Thyroid gland (tissue), 4 donors: Measurements from ENCODE around the gene FBXL7. TPM values are rescaled to one million over a fixed set of nuclear protein-coding genes. Genes with fewer than 3 reads are reported as not detected.

Experiments used
- DNase-seq, 2 donors: peaks; one replicate each; pipeline ENCODE4 v3.0.0-alpha.2; 2019
- H3K27ac ChIP-seq, 3 donors: fragments of 200-600 bp; sonication (generic); 1 replicate in 2 of 3; 2 replicates in 1 of 3; pipeline ENCODE4 v1.5.1; 2016 to 2019; ENCODE audit warnings: mild to moderate bottlenecking in 1 of 3, moderate library complexity in 1 of 3
- H3K27me3 ChIP-seq: fragments of 200-600 bp; sonication (generic); one replicate; pipeline ENCODE4 v1.5.1; 2019
- H3K36me3 ChIP-seq, 2 donors: fragments of 200-600 bp; sonication (generic); one replicate each; pipeline ENCODE4 v1.5.1; 2016 to 2019
- H3K4me1 ChIP-seq, 2 donors: fragments of 200-600 bp; sonication (generic); one replicate each; pipeline ENCODE4 v1.5.1; 2017 to 2019
- H3K4me3 ChIP-seq, 3 donors: fragments of 200-600 bp; sonication (generic); replicated peaks in 1 of 3; 1 replicate in 2 of 3; 2 replicates in 1 of 3; pipeline ENCODE4 v1.5.1; 2016; ENCODE audit warnings: mild to moderate bottlenecking in 1 of 3
- H3K9me3 ChIP-seq: fragments of 200-600 bp; sonication (generic); one replicate; pipeline ENCODE4 v1.5.1; 2017
- CTCF ChIP-seq, 6 experiments: fragments of 200-600 bp in 3 of 6; fragments of 450-650 bp in 3 of 6; sonication (generic) in 3 of 6; IDR thresholded peaks; one replicate each; pipeline ENCODE4 v1.5.1; 2016 to 2019; ENCODE audit warnings: antibody characterized with exemption in 6 of 6, mild to moderate bottlenecking in 2 of 6, inconsistent platforms in 1 of 6, moderate library complexity in 1 of 6
- POLR2A ChIP-seq, 2 donors: fragments of 450-650 bp; IDR thresholded peaks; one replicate each; pipeline ENCODE4 v1.6.1; 2017; ENCODE audit warnings: antibody characterized with exemption in 2 of 2, mild to moderate bottlenecking in 2 of 2, moderate library complexity in 1 of 2
- WGBS, 2 donors: methylation state at CpG; one replicate each; pipeline ENCODE4 v1.1.5; 2017; 5-methylcytosine and 5-hydroxymethylcytosine counted together
- intact Hi-C: fragments of 100-400 bp; cut with DNase I; formaldehyde crosslinking; loops from one replicate; pipeline ENCODE4 v1.15.1; 2023
- microRNA counts, 2 donors: library from miRNA; unstranded; fragments of <30 nt; microRNA quantifications; one replicate each; lab custom pipeline; 2016 to 2017
- microRNA-seq: library from miRNA; unstranded; fragments of <30 nt; microRNA quantifications from one replicate; pipeline ENCODE4, GENCODE V29; 2016
- small RNA-seq: library from RNA; depleted of rRNA; stranded (forward); fragments of <200 nt; gene quantifications from one replicate; pipeline ENCODE3, GENCODE V24; 2016
- total RNA-seq, 4 donors: library from RNA; depleted of rRNA; stranded (reverse); fragments of >200 nt; gene quantifications; one replicate each; pipeline ENCODE4 v1.2.3, GENCODE V29; 2016

Gene FBXL7
- total RNA-seq, 4 donors from 2014 or later, result 6.4 to 11.8 (median 9.2) TPM

GRCh38 chr5:15977851-15978250, 477.9 kb downstream of the FBXL7 start:
- intact Hi-C loops, result no loop called here

GRCh38 chr5:15980835-15981234, 480.9 kb downstream of the FBXL7 start:
- Histone ChIP-seq H3K36me3 (no peaks in the 10 kb centered on the region), H3K27ac (no peak overlapping the region), H3K9me3 (no peaks in the 10 kb centered on the region), H3K27me3 (no peaks in the 10 kb centered on the region), H3K4me1 (no peaks in the 10 kb centered on the region), H3K4me3 (no peak overlapping the region)
- TF ChIP-seq POLR2A (IDR thresholded peaks at IDR 0.05) (no peak), CTCF (IDR thresholded peaks at IDR 0.05) (no peak)
- WGBS, 2 donors, result 92 to 93% methylated on average over 2 of the region's 2 CpGs
- intact Hi-C loops, result no loop called here
- no peak for DNase-seq

More at GRCh38 chr5:15977851-15978250, 477.9 kb downstream of the FBXL7 start:
- H3K27me3 ChIP-seq, result no peaks in the 10 kb centered on the region
- H3K9me3 ChIP-seq, result no peaks in the 10 kb centered on the region
- TF ChIP-seq POLR2A (IDR thresholded peaks at IDR 0.05) (no peak), CTCF (IDR thresholded peaks at IDR 0.05) (no peak)
- no peak for DNase-seq
- H3K4me3 ChIP-seq, result no peak overlapping the region
- no peaks in the 10 kb centered on the region for H3K36me3 ChIP-seq
- no peak overlapping the region for H3K27ac ChIP-seq
- 72% methylated on average over 4 of the region's 4 CpGs for WGBS, 2 donors
- no peaks in the 10 kb centered on the region for H3K4me1 ChIP-seq

- Histone ChIP-seq H3K9me3 (no peaks in the 10 kb centered on the region), H3K27me3 (no peaks in the 10 kb centered on the region), H3K4me1 (no peaks in the 10 kb centered on the region), H3K36me3 (no peaks in the 10 kb centered on the region), H3K27ac (no peak overlapping the region), H3K4me3 (no peak overlapping the region)
- TF ChIP-seq CTCF (IDR thresholded peaks at IDR 0.05), result no peak
- TF ChIP-seq POLR2A (IDR thresholded peaks at IDR 0.05), result no peak
- 48 to 74% methylated on average over 1 of the region's 1 CpG for WGBS, 2 donors
- intact Hi-C loops, result no loop called here
- no peak for DNase-seq
Measured at GRCh38 chr5:15983392-15983791, 483.4 kb downstream of the FBXL7 start.

MicroRNA genes within 50 kb of the gene (microRNA counts, 767-probe panel; counts per million panel counts)
- microRNA hsa-miR-887 (lab: Ali Mortazavi, UCI), result 0 counts per million in 2 donors

Small RNAs within 50 kb of the gene (microRNA-seq; reads per million reads assigned to microRNA genes)
- 49.0 reads per million, percentile 48 among the genes with 10 or more reads in this experiment for gene MIR887

Small RNAs within 50 kb of the gene (small RNA-seq; reads per million reads assigned to genes)
- gene MIR887, result 0.38 reads per million
